Heart left ventricle (tissue), 16 donors: ENCODE data around the gene NUBPL. TPM values are rescaled to one million over a fixed set of nuclear protein-coding genes. Genes with fewer than 3 reads are reported as not detected.

Experiments
- ATAC-seq, 4 donors: fragments of 200-7000 bp; cut with Tn5 transposase; one replicate each; pipeline ENCODE4 v1.9.1; 2020 to 2022; ENCODE audit warnings: moderate library complexity in 4 of 4, mild to moderate bottlenecking in 3 of 4, moderate number of reproducible peaks in 1 of 4
- DNase-seq, 5 donors: peaks; one replicate each; pipeline ENCODE4 v3.0.0-alpha.2; 2020
- H3K27ac ChIP-seq, 12 donors: fragments of 200-600 bp; sonication (generic) in 4 of 12; one replicate each; pipeline versions ENCODE4 v1.5.0 to v1.8.0; 2016 to 2022; ENCODE audit warnings: mild to moderate bottlenecking in 2 of 12
- H3K27me3 ChIP-seq, 9 donors: fragments of 200-600 bp; sonication (generic) in 2 of 9; one replicate each; pipeline versions ENCODE4 v1.5.1 to v1.8.0; 2016 to 2022; ENCODE audit warnings: mild to moderate bottlenecking in 3 of 9
- H3K36me3 ChIP-seq, 9 donors: fragments of 200-600 bp; sonication (generic) in 2 of 9; one replicate each; pipeline versions ENCODE4 v1.5.0 to v1.8.0; 2018 to 2022; ENCODE audit warnings: mild to moderate bottlenecking in 2 of 9
- H3K4me1 ChIP-seq, 12 donors: fragments of 200-600 bp; sonication (generic) in 4 of 12; one replicate each; pipeline versions ENCODE4 v1.5.0 to v1.8.0; 2016 to 2022; ENCODE audit warnings: mild to moderate bottlenecking in 3 of 12
- H3K4me3 ChIP-seq, 12 donors: fragments of 200-600 bp; sonication (generic) in 4 of 12; one replicate each; pipeline versions ENCODE4 v1.5.0 to v1.8.0; 2017 to 2022; ENCODE audit warnings: mild to moderate bottlenecking in 9 of 12, moderate library complexity in 4 of 12
- H3K9me3 ChIP-seq, 12 donors: fragments of 200-600 bp; sonication (generic) in 4 of 12; one replicate each; pipeline versions ENCODE4 v1.5.0 to v1.8.0; 2016 to 2022; ENCODE audit warnings: mild to moderate bottlenecking in 1 of 12
- CTCF ChIP-seq, 12 donors: fragments of 200-600 bp; sonication (generic) in 4 of 12; IDR thresholded peaks; one replicate each; pipeline versions ENCODE4 v1.5.0 to v1.8.0; 2018 to 2022; ENCODE audit warnings: antibody characterized with exemption in 12 of 12, mild to moderate bottlenecking in 5 of 12
- POLR2A ChIP-seq, 2 donors: fragments of 450-650 bp; IDR thresholded peaks; one replicate each; pipeline ENCODE4 v1.6.1; 2017; ENCODE audit warnings: antibody characterized with exemption in 2 of 2, mild to moderate bottlenecking in 2 of 2, moderate library complexity in 2 of 2
- WGBS, 4 donors: extraction: QIAGEN DNeasy Blood & Tissue Kit in 2 of 4; methylation state at CpG; one replicate each; pipeline versions ENCODE4 v1.1.5 to v1.1.7; 2013 to 2018; 5-methylcytosine and 5-hydroxymethylcytosine counted together
- intact Hi-C, 10 donors: fragments of 100-400 bp; cut with DNase I; formaldehyde crosslinking; loops; one replicate each; pipeline versions ENCODE4 v1.11.1 to v1.14.2; 2022
- polyA plus RNA-seq, 2 donors: library from polyadenylated mRNA; stranded (reverse); fragments of 200-250 nt; gene quantifications; one replicate each; pipeline ENCODE4 v1.2.3, GENCODE V29; 2013
- total RNA-seq, 9 donors: library from RNA; depleted of rRNA in 2 of 9; stranded (reverse); fragments of >200 nt in 2 of 9; fragmentation: NEBNext Ultra II Directional in 3 of 9; extraction: Animal tissue kit (Norgen Biotek cat#: 25700) in 3 of 9; gene quantifications; one replicate each; pipeline versions ENCODE4 v1.1.0 to v1.2.4, GENCODE V29; 2016 to 2023
- donor health status: ischemic (EF 13 %, LVEDD 7.1; RV severe dilation, severe dysfunction).
- donor health status: healthy with polysubstance abuse.
- donor health status: DM: no; HTN: yes; CAD: no.
- donor health status: DM: no; HTN: no; CAD: no.
- donor health status: ischemic (EF 25% LVEDD 6.9; RV normal size, moderate dysfunction).
- donor health status: ischemic (EF 25% LVEDD 5.7; RV mildly dilated, moderate dysfunction).
- donor health status: healthy.
- donor health status: DM: yes; HTN: yes; CAD: no.
- donor health status: ischemic (EF 35%, LVEDD 5.7; RV mildly dilated, moderate dysfunction).
- donor health status: nonischemic (EF 11% LVEDD 7.7; RV severe dilation, severe dysfunction).
- donor health status: DM: yes; HTN: yes; CAD: no.
- donor health status: PGD.
- donor health status: ischemic (EF 29% LVEDD 5.4; RV normal size, mild dysfunction).
- donor health status: nonischemic (EF 23%, LVEDD 6.1; RV moderate dilation, normal function).

The NUBPL gene
- total and polyA plus RNA-seq, 11 donors = 6.2 to 28.7 (median 18.9) TPM

DNA sequence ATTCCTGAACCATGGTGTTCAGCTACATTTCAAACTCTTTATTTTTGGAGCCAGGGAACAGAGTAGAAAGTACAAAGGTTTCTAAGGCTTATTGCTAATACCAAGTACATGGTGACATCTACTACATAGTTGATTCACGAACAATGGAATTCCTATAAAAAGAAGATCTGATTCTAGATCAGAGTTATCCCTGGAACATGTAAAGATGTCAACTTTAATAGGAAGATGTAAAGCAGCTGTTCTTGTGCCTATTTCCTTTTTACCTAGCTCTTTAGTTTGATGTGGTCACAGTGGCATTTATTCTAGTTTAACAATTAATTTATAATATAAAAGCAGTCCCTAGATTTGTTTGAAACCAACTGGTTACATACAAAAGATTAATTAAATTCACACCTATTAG lies 99.5 kb downstream of the NUBPL start:
- WGBS, 4 donors = 73 to 80% (median 75%) methylated on average over 1 of the region's 1 CpG
- TF ChIP-seq POLR2A (IDR thresholded peaks at IDR 0.05) = no peak
- no peak for TF ChIP-seq CTCF (IDR thresholded peaks at IDR 0.05)
- Histone ChIP-seq H3K36me3 (no peaks in the 10 kb centered on the region), H3K9me3 (peaks cover 0 to 26% (median 0%) of the 10 kb centered on the region in 12 donors), H3K27me3 (no peaks in the 10 kb centered on the region), H3K27ac (no peak overlapping the region), H3K4me1 (no peaks in the 10 kb centered on the region), H3K4me3 (no peak overlapping the region)
- intact Hi-C loops = no loop called here
- ATAC-seq (no peak), DNase-seq (no peak)

DNA sequence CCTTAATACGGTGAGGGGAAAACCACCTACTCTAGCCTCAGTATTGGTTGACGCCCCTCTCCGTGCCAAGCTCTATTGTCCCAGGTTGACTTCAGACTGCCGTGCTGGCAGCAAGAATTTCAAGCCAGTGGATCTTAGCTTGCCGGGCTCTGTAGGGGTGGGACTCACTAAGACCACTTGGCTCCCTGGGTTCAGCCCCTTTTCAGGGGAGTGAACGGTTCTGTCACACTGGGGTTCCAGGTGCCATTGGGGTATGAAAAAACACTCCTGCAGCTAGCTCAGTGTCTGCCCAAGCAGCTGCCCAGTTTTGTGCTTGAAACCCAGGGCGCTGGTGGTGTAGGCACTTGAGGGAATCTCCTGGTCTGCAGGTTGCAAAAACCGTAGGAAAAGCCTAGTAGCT lies 107.1 kb downstream of the NUBPL start:
- Histone ChIP-seq H3K36me3 (no peaks in the 10 kb centered on the region), H3K4me3 (no peak overlapping the region), H3K9me3 (peaks cover 0 to 37% (median 3%) of the 10 kb centered on the region in 12 donors), H3K27ac (no peak overlapping the region), H3K4me1 (no peaks in the 10 kb centered on the region), H3K27me3 (no peaks in the 10 kb centered on the region)
- TF ChIP-seq POLR2A (IDR thresholded peaks at IDR 0.05) (no peak), CTCF (IDR thresholded peaks at IDR 0.05) (no peak)
- 93 to 98% (median 94%) methylated on average over 7 to 8 of the region's 8 CpGs for WGBS, 4 donors
- DNase-seq (no peak), ATAC-seq (no peak)
- intact Hi-C loops = no loop called here

DNA sequence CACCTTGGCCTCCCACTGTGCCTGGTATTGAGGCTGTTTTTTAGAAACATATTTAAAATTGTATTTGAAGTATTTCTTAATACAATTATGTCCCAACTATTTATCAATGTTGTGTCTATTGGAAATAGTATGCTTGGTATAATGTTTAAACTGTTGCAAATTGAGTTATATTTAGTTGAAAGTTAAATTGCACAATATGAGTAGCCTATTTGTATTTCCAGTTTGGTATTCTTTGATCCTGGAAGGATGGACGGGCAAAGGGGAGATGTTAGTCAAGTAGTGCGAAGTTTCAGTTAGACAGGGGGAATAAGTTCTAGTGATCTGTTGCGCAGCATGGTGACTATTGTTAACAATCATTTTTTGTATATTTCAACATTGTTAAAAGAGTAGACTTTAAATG lies 111.5 kb downstream of the NUBPL start:
- 84 to 98% (median 95%) methylated on average over 3 of the region's 3 CpGs for WGBS, 4 donors
- intact Hi-C loops = no loop called here
- H3K4me1 ChIP-seq = no peaks in the 10 kb centered on the region
- no peaks in the 10 kb centered on the region for H3K27me3 ChIP-seq
- H3K27ac ChIP-seq = no peak overlapping the region
- H3K36me3 ChIP-seq = no peaks in the 10 kb centered on the region
- no peak overlapping the region for H3K4me3 ChIP-seq
- peaks cover 0 to 15% (median 2%) of the 10 kb centered on the region in 12 donors for H3K9me3 ChIP-seq
- DNase-seq (no peak), ATAC-seq (no peak)
- TF ChIP-seq CTCF (IDR thresholded peaks at IDR 0.05) (no peak), POLR2A (IDR thresholded peaks at IDR 0.05) (no peak)

GRCh38 chr14:31677052-31677451 lies 115.8 kb downstream of the NUBPL start:
- intact Hi-C loops = no loop called here
- no peak for ATAC-seq
- 58 to 95% (median 79%) methylated on average over 3 of the region's 3 CpGs for WGBS, 4 donors

More at GRCh38 chr14:31677052-31677451, 115.8 kb downstream of the NUBPL start:
- H3K27ac ChIP-seq = no peak overlapping the region
- H3K9me3 ChIP-seq = peaks cover 0 to 5% (median 0%) of the 10 kb centered on the region in 12 donors
- no peak overlapping the region for H3K4me3 ChIP-seq
- H3K36me3 ChIP-seq = no peaks in the 10 kb centered on the region
- no peaks in the 10 kb centered on the region for H3K27me3 ChIP-seq
- no peak for DNase-seq
- H3K4me1 ChIP-seq = no peaks in the 10 kb centered on the region
- TF ChIP-seq CTCF (IDR thresholded peaks at IDR 0.05) (no peak), POLR2A (IDR thresholded peaks at IDR 0.05) (no peak)
